HEK293 (cell line): ENCODE data around the gene EHMT1.
A peak's percentile ranks its signal among the peaks of the same experiment; 100 is the strongest.

ENCODE experiments used
- CTCF ChIA-PET: fragments of 350-600 bp; formaldehyde crosslinking; extraction: SDS; loops from one replicate; lab custom pipeline; 2021; ENCODE audit warnings: antibody characterized with exemption; lab: Yijun Ruan, JAX
- POLR2A ChIA-PET: fragments of 300-600 bp; formaldehyde crosslinking; extraction: SDS; loops from one replicate; lab custom pipeline; 2020; ENCODE audit warnings: antibody characterized with exemption, inconsistent platforms; lab: Yijun Ruan, JAX
- H3K27ac ChIP-seq: fragments of 200-500 bp; sonication (Bioruptor generic); 2 replicates; pipeline ENCODE4 v1.5.1; 2014; ENCODE audit warnings: low read depth, low read length, control low read depth, inconsistent platforms; ENCODE audit errors: extremely low read depth
- H3K36me3 ChIP-seq, 2 experiments: fragments of 200-500 bp in 1 of 2; sonication (Bioruptor generic) in 1 of 2; 1 replicate in 1 of 2; 2 replicates in 1 of 2; pipeline ENCODE4 v1.5.1; 2014 to 2017; ENCODE audit warnings: inconsistent platforms in 2 of 2, low read length in 2 of 2; ENCODE audit not compliant: control insufficient read depth in 2 of 2, insufficient read depth in 1 of 2
- H3K4me1 ChIP-seq: fragments of 200-500 bp; sonication (Bioruptor generic); 2 replicates; pipeline ENCODE4 v1.5.1; 2014; ENCODE audit warnings: mild to moderate bottlenecking, low read length, inconsistent platforms; ENCODE audit not compliant: control insufficient read depth, insufficient read depth
- H3K4me3 ChIP-seq: 2 replicates; pipeline ENCODE4 v1.5.1; 2011; ENCODE audit warnings: low read depth, mild to moderate bottlenecking, control low read depth, low read length, moderate library complexity
- H3K9me3 ChIP-seq: fragments of 200-500 bp; sonication (Bioruptor generic); 2 replicates; pipeline ENCODE4 v1.5.1; 2014; ENCODE audit warnings: low read depth, low read length, inconsistent platforms; ENCODE audit not compliant: control insufficient read depth, insufficient read depth
- BCL11B ChIP-seq: fragments of 450-650 bp; formaldehyde crosslinking; IDR thresholded peaks from 2 replicates; pipeline ENCODE4 v1.5.1; 2016; ENCODE audit warnings: low read depth, missing biosample characterization, missing genetic modification characterization
- EGR2 ChIP-seq: fragments of 450-650 bp; formaldehyde crosslinking; IDR thresholded peaks from 2 replicates; pipeline ENCODE4 v1.5.1; 2016; ENCODE audit warnings: low read depth, missing biosample characterization, missing genetic modification characterization
- KLF10 ChIP-seq: fragments of 450-650 bp; IDR thresholded peaks from 2 replicates; pipeline ENCODE4 v1.5.1; 2018; ENCODE audit warnings: missing biosample characterization, mild to moderate bottlenecking, missing genetic modification characterization
- MYNN ChIP-seq: fragments of 450-650 bp; formaldehyde crosslinking; IDR thresholded peaks from 2 replicates; pipeline ENCODE4 v1.5.1; 2016; ENCODE audit warnings: missing biosample characterization, missing genetic modification characterization, borderline replicate concordance
- RBAK ChIP-seq: fragments of 450-650 bp; formaldehyde crosslinking; IDR thresholded peaks from 2 replicates; pipeline ENCODE4 v1.5.1; 2016; ENCODE audit warnings: missing biosample characterization, missing genetic modification characterization
- SALL2 ChIP-seq: fragments of 450-650 bp; formaldehyde crosslinking; IDR thresholded peaks from 2 replicates; pipeline ENCODE4 v1.5.0; 2017; ENCODE audit warnings: missing biosample characterization, mild to moderate bottlenecking, missing genetic modification characterization, borderline replicate concordance
- SETDB1 ChIP-seq: IDR thresholded peaks from one replicate; pipeline ENCODE4 v1.6.1; 2017; ENCODE audit warnings: mild to moderate bottlenecking, low read length, moderate library complexity, mixed read lengths; ENCODE audit not compliant: insufficient read length
- ZBTB1 ChIP-seq: fragments of 450-650 bp; formaldehyde crosslinking; IDR thresholded peaks from 2 replicates; pipeline ENCODE4 v1.5.1; 2016; ENCODE audit warnings: missing biosample characterization, missing genetic modification characterization
- ZBTB21 ChIP-seq: fragments of 450-650 bp; formaldehyde crosslinking; IDR thresholded peaks from 2 replicates; pipeline ENCODE4 v1.5.1; 2017; ENCODE audit warnings: missing biosample characterization, missing genetic modification characterization
- ZBTB48 ChIP-seq: fragments of 450-650 bp; formaldehyde crosslinking; IDR thresholded peaks from 2 replicates; pipeline ENCODE4 v1.5.1; 2016; ENCODE audit warnings: missing biosample characterization, missing genetic modification characterization
- ZIC2 ChIP-seq: fragments of 450-650 bp; formaldehyde crosslinking; IDR thresholded peaks from 2 replicates; pipeline ENCODE4 v1.5.1; 2016; ENCODE audit warnings: missing biosample characterization, missing genetic modification characterization
- ZNF132 ChIP-seq: fragments of 450-650 bp; formaldehyde crosslinking; IDR thresholded peaks from 2 replicates; pipeline ENCODE4 v1.5.1; 2017; ENCODE audit warnings: missing biosample characterization, missing genetic modification characterization, borderline replicate concordance
- ZNF169 ChIP-seq: fragments of 450-650 bp; formaldehyde crosslinking; IDR thresholded peaks from 2 replicates; pipeline ENCODE4 v1.5.1; 2016; ENCODE audit warnings: missing biosample characterization, missing genetic modification characterization
- ZNF292 ChIP-seq: fragments of 450-650 bp; formaldehyde crosslinking; IDR thresholded peaks from 2 replicates; pipeline ENCODE4 v1.5.1; 2016; ENCODE audit warnings: low read depth, missing biosample characterization, missing genetic modification characterization, borderline replicate concordance
- ZNF335 ChIP-seq: fragments of 450-650 bp; formaldehyde crosslinking; conservative IDR thresholded peaks from 2 replicates; pipeline ENCODE4 v1.5.1; 2016; ENCODE audit warnings: missing biosample characterization, missing genetic modification characterization
- ZNF560 ChIP-seq: fragments of 450-650 bp; formaldehyde crosslinking; IDR thresholded peaks from 2 replicates; pipeline ENCODE4 v1.5.1; 2017; ENCODE audit warnings: missing biosample characterization, missing genetic modification characterization, borderline replicate concordance
- ZNF596 ChIP-seq: fragments of 450-650 bp; IDR thresholded peaks from 2 replicates; pipeline ENCODE4 v1.5.0; 2018; ENCODE audit warnings: missing biosample characterization, mild to moderate bottlenecking, missing genetic modification characterization, moderate library complexity
- ZNF610 ChIP-seq: fragments of 450-650 bp; formaldehyde crosslinking; IDR thresholded peaks from 2 replicates; pipeline ENCODE4 v1.5.1; 2016; ENCODE audit warnings: missing biosample characterization, missing genetic modification characterization, borderline replicate concordance
- ZNF658 ChIP-seq: fragments of 450-650 bp; formaldehyde crosslinking; IDR thresholded peaks from 2 replicates; pipeline ENCODE4; 2016; ENCODE audit warnings: missing biosample characterization, missing genetic modification characterization
- ZNF664 ChIP-seq: fragments of 450-650 bp; formaldehyde crosslinking; IDR thresholded peaks from 2 replicates; pipeline ENCODE4 v1.5.1; 2016; ENCODE audit warnings: missing biosample characterization, missing genetic modification characterization
- ZNF777 ChIP-seq: fragments of 450-650 bp; formaldehyde crosslinking; IDR thresholded peaks from 2 replicates; pipeline ENCODE4 v1.5.1; 2017; ENCODE audit warnings: missing biosample characterization, missing genetic modification characterization, borderline replicate concordance
- ZNF837 ChIP-seq: fragments of 450-650 bp; formaldehyde crosslinking; IDR thresholded peaks from 2 replicates; pipeline ENCODE4 v1.5.1; 2016; ENCODE audit warnings: missing biosample characterization, missing genetic modification characterization
- TF ChIP-seq, protein P1 (sequence below): fragments of 450-650 bp; formaldehyde crosslinking; IDR thresholded peaks from 2 replicates; pipeline ENCODE4 v1.5.1; 2016; ENCODE audit warnings: missing biosample characterization, missing genetic modification characterization
- TF ChIP-seq, protein P2 (sequence below): fragments of 450-650 bp; formaldehyde crosslinking; conservative IDR thresholded peaks from 2 replicates; pipeline ENCODE4 v1.5.1; 2016; ENCODE audit warnings: low read depth, missing biosample characterization, missing genetic modification characterization

EHMT1 gene

DNA sequence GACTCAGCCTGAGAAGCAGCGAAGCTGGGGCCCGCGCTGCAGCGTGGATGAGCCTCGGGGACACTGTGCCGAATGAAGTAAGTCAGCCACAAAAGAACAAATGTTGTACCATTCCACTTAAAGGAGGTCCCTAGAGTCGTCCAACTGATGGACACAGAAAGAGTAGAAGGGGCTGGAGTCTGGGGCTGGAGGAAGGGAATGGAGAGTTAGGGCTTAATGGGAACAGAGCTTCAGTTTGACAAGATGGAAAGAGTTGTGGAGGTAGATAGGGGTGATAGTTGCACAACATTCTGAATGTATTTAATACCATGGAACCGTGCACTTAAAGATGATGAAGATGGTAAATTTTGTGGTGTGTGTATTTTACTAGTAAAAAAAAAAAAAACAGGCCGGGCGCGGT lies 119.9 kb downstream of the EHMT1 start:
- no peaks in the 10 kb centered on the region for H3K9me3 ChIP-seq
- no peak overlapping the region for H3K27ac ChIP-seq
- H3K4me1 ChIP-seq, result peaks cover 8% of the 10 kb centered on the region
- no peak for TF ChIP-seq BCL11B (tag by site-specific recombination)
- TF ChIP-seq ZBTB1, result no peak
- no peak for TF ChIP-seq ZNF664 (tag by site-specific recombination)
- no peak for TF ChIP-seq ZBTB48 (tag by site-specific recombination)
- no peak for TF ChIP-seq MYNN (tag by site-specific recombination)
- TF ChIP-seq ZNF837, result no peak
- no peak overlapping the region for H3K4me3 ChIP-seq
- POLR2A ChIA-PET, result no interaction called here
- CTCF ChIA-PET, result interaction anchor here (0.6 to 1.1 kb wide), 3 partner anchors 11 to 67 kb away, joined by 3 to 4 read pairs (median 3); no protein-coding TSS in a partner anchor
- H3K36me3 ChIP-seq, result peaks cover 0 to 31% of the 10 kb centered on the region in 2 experiments; a peak in 2 of 3 replicates

DNA sequence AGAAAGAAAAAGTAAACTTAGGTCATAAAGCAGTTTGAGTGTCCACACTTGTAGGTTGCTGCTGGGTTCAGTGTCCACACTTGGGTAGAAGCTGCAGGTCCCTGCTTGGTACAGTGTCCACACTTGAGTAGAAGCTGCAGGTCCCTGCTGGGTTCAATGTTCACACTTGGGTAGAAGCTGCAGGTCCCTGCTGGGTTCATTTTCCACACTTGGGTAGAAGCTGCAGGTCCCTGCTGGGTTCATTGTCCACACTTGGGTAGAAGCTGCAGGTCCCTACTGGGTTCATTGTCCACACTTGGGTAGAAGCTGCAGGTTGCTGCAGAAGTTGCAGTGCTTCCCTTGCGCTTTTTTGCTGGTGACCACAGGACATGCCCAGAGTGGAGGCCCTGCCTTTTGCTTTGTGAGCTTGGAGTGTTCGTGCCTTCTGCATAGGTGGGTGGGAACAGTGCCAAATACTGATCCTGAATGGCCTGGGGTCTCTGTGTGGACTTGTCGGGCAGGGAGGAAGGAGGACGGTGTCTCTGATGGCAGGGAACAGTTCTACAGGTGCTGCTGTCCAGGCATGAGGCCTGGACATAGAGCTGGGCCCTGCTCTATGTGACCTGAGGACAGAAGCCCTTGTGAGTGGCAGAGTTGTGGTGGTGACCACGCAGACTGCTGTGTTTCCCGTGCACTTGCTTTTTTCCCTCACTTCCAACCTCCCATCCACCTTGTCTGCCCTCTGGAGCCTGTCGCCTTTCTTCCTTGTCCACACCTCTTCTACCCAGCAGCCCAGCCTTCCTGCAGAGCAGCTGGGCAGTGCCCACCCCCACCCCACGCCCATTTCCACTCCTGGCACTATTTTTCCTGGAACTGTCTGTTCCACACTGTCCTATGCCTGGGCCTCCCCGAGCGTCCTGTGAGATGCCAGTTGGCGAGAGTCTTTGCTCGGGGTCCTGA lies 120.8 kb downstream of the EHMT1 start:
- peaks cover 8% of the 10 kb centered on the region for H3K4me1 ChIP-seq
- H3K36me3 ChIP-seq, result peaks cover 0 to 33% of the 10 kb centered on the region in 2 experiments; a peak in 2 of 3 replicates
- H3K4me3 ChIP-seq, result no peak overlapping the region
- no peaks in the 10 kb centered on the region for H3K9me3 ChIP-seq
- no peak overlapping the region for H3K27ac ChIP-seq
- CTCF ChIA-PET, result interaction anchor here (0.5 to 1.6 kb wide), 5 partner anchors 67 to 280 kb away, joined by 3 to 5 read pairs (median 3); no protein-coding TSS in a partner anchor
- TF ChIP-seq SALL2 (tag by site-specific recombination) (no peak), RBAK (tag by site-specific recombination) (no peak), ZNF610 (no peak), ZNF169 (tag by site-specific recombination) (no peak), ZNF132 (tag by site-specific recombination) (no peak), ZIC2 (tag by site-specific recombination) (peak; percentile 93)
- TF ChIP-seq, protein P1, sequence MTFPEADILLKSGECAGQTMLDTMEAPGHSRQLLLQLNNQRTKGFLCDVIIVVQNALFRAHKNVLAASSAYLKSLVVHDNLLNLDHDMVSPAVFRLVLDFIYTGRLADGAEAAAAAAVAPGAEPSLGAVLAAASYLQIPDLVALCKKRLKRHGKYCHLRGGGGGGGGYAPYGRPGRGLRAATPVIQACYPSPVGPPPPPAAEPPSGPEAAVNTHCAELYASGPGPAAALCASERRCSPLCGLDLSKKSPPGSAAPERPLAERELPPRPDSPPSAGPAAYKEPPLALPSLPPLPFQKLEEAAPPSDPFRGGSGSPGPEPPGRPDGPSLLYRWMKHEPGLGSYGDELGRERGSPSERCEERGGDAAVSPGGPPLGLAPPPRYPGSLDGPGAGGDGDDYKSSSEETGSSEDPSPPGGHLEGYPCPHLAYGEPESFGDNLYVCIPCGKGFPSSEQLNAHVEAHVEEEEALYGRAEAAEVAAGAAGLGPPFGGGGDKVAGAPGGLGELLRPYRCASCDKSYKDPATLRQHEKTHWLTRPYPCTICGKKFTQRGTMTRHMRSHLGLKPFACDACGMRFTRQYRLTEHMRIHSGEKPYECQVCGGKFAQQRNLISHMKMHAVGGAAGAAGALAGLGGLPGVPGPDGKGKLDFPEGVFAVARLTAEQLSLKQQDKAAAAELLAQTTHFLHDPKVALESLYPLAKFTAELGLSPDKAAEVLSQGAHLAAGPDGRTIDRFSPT (tag by site-specific recombination), result 0 out of 2 replicates have a peak, but pooled peaks have one; percentile 30
- TF ChIP-seq, all 188 proteins: peak for 2
- POLR2A ChIA-PET, result no interaction called here

GRCh38 chr9:137740312-137740711 lies 121.5 kb downstream of the EHMT1 start:
- ChIA-PET CTCF (interaction anchor here (0.5 to 1.6 kb wide), 4 partner anchors 26 to 280 kb away, joined by 3 to 5 read pairs (median 4); no protein-coding TSS in a partner anchor), POLR2A (interaction anchor here (0.6 kb wide), 1 partner anchor 119 kb away, joined by 5 read pairs; no protein-coding TSS in a partner anchor)
- H3K4me3 ChIP-seq, result no peak overlapping the region
- H3K27ac ChIP-seq, result no peak overlapping the region
- peaks cover 8% of the 10 kb centered on the region for H3K4me1 ChIP-seq
- H3K9me3 ChIP-seq, result no peaks in the 10 kb centered on the region
- H3K36me3 ChIP-seq, result peaks cover 0 to 33% of the 10 kb centered on the region in 2 experiments; a peak in 2 of 3 replicates
- TF ChIP-seq ZNF560 (tag by site-specific recombination) (no peak), EGR2 (tag by site-specific recombination) (no peak), ZNF292 (tag by site-specific recombination) (no peak), ZNF777 (tag by site-specific recombination) (no peak), ZBTB21 (tag by site-specific recombination) (0 out of 2 replicates have a peak, but pooled peaks have one; percentile 40), SETDB1 (no peak), ZNF596 (no peak), ZNF658 (tag by site-specific recombination) (no peak), ZNF335 (peak; percentile 48; the same call in 1 of the 2 replicates), KLF10 (tag by site-specific recombination) (no peak)
- TF ChIP-seq, protein P2, sequence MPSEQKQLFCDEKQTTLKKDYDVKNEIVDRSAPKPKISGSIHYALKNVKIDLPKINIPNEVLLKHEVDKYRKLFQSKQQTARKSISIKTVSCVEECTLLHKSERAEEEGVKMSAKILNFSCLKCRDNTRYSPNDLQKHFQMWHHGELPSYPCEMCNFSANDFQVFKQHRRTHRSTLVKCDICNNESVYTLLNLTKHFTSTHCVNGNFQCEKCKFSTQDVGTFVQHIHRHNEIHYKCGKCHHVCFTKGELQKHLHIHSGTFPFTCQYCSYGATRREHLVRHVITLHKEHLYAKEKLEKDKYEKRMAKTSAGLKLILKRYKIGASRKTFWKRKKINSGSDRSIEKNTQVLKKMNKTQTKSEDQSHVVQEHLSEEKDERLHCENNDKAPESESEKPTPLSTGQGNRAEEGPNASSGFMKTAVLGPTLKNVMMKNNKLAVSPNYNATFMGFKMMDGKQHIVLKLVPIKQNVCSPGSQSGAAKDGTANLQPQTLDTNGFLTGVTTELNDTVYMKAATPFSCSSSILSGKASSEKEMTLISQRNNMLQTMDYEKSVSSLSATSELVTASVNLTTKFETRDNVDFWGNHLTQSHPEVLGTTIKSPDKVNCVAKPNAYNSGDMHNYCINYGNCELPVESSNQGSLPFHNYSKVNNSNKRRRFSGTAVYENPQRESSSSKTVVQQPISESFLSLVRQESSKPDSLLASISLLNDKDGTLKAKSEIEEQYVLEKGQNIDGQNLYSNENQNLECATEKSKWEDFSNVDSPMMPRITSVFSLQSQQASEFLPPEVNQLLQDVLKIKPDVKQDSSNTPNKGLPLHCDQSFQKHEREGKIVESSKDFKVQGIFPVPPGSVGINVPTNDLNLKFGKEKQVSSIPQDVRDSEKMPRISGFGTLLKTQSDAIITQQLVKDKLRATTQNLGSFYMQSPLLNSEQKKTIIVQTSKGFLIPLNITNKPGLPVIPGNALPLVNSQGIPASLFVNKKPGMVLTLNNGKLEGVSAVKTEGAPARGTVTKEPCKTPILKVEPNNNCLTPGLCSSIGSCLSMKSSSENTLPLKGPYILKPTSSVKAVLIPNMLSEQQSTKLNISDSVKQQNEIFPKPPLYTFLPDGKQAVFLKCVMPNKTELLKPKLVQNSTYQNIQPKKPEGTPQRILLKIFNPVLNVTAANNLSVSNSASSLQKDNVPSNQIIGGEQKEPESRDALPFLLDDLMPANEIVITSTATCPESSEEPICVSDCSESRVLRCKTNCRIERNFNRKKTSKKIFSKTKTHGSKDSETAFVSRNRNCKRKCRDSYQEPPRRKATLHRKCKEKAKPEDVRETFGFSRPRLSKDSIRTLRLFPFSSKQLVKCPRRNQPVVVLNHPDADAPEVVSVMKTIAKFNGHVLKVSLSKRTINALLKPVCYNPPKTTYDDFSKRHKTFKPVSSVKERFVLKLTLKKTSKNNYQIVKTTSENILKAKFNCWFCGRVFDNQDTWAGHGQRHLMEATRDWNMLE (tag by site-specific recombination), result no peak
